ENCODE measurements around the gene ENOX1.

ENOX1 gene

DNA sequence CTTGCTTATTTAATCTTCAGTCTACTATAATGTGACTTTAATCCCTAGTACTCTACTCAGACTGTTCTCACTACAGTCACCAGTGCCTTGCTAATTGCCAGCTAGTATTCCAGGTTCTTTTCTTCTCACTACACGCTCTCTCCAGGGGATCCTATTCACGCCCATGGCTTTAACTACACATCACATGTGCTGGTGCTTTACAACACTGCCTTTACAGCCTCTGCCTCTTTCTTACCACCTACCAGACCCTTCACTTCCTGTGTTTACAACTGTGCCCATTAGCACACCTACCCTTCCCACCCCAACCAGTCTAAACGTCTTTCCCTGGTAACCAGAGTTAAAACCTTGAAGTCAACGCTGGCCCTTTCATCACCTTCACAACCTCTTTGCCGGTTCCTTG, 513.9 kb downstream of the ENOX1 start:
- Histone ChIP-seq H3K18ac (ENCODE audit: low read depth in 1 of 2, low read length in 2 of 2) (peak overlapping the region; percentile 17 to 25), H3K27me3 (ENCODE audit: control insufficient read depth in 1 of 2, insufficient read depth in 1 of 2, low read length in 2 of 2) (no peaks in the 10 kb centered on the region), H4K91ac (ENCODE audit: low read length) (no peak overlapping the region), H4K8ac (ENCODE audit: low read length) (no peak overlapping the region), H3K4me2 (ENCODE audit: low read length, poor library complexity, severe bottlenecking) (no peak overlapping the region), H2BK12ac (ENCODE audit: low read length in 2 of 2) (peak overlapping the region; percentile 49 to 51), H2BK15ac (ENCODE audit: low read depth, poor library complexity, severe bottlenecking) (no peak overlapping the region), H3K27ac (ENCODE audit: low read length, poor library complexity, severe bottlenecking) (peak overlapping the region; percentile 24), H3K9me3 (ENCODE audit: control insufficient read depth, low read length) (no peaks in the 10 kb centered on the region), H3K4me3 (ENCODE audit: insufficient read depth in 1 of 2, low read depth in 1 of 2, low read length in 2 of 2) (no peak overlapping the region), H2BK120ac (ENCODE audit: low read depth, low read length) (no peak overlapping the region), H3K14ac (ENCODE audit: low read length in 2 of 2) (no peak overlapping the region), H3K4me1 (ENCODE audit: control insufficient read depth, insufficient read depth, low read depth, low read length) (peaks cover 11% of the 10 kb centered on the region), H2AK5ac (ENCODE audit: low read length, severe bottlenecking) (peak overlapping the region; percentile 49), H2AFZ (ENCODE audit: low read depth, low read length) (no peak overlapping the region), H3K79me1 (replicated peaks; ENCODE audit: low read length, poor library complexity, severe bottlenecking) (no peaks in the 10 kb centered on the region), H3K4ac (ENCODE audit: low read depth in 1 of 2, low read length in 2 of 2) (peak overlapping the region in 1 of 2 experiments; percentile 6), H3K9ac (ENCODE audit: low read length) (no peak overlapping the region), H3K23ac (ENCODE audit: low read length in 2 of 2) (no peak overlapping the region), H2BK5ac (ENCODE audit: low read depth, low read length, poor library complexity, severe bottlenecking) (no peak overlapping the region), H3K36me3 (ENCODE audit: control insufficient read depth in 1 of 2, insufficient read depth in 2 of 2, low read depth in 1 of 2, low read length in 2 of 2) (no peaks in the 10 kb centered on the region)
- 55% methylated on average over 5 of the region's 5 CpGs for WGBS
- no peak for DNase-seq

DNA sequence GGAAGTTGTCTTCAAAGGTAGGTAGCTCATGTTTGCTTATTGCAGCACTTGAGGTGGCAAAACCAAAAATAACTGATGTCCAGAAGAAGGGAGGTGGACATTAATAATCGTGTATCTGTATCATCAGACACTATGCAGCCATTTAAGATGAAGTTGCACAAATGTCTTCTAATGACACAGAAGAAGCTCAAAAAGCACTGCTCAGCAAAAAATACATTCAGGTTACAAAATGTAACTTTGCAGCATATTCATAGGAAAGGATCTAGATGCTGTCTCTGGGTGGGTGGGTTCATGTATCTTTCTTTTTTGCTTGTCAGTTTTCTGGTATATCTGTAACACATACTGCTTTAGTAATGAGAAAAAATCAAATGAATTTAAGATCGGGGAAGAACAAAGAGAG, 515.6 kb downstream of the ENOX1 start:
- H2BK12ac ChIP-seq (ENCODE audit: low read length in 2 of 2): no peak overlapping the region
- no peaks in the 10 kb centered on the region for H3K9me3 ChIP-seq (ENCODE audit: control insufficient read depth, low read length)
- no peak overlapping the region for H2BK15ac ChIP-seq (ENCODE audit: low read depth, poor library complexity, severe bottlenecking)
- H2BK5ac ChIP-seq (ENCODE audit: low read depth, low read length, poor library complexity, severe bottlenecking): no peak overlapping the region
- no peaks in the 10 kb centered on the region for H3K27me3 ChIP-seq (ENCODE audit: control insufficient read depth in 1 of 2, insufficient read depth in 1 of 2, low read length in 2 of 2)
- no peak overlapping the region for H3K18ac ChIP-seq (ENCODE audit: low read depth in 1 of 2, low read length in 2 of 2)
- no peak overlapping the region for H3K14ac ChIP-seq (ENCODE audit: low read length in 2 of 2)
- H3K27ac ChIP-seq (ENCODE audit: low read length, poor library complexity, severe bottlenecking): no peak overlapping the region
- H3K79me1 ChIP-seq (replicated peaks; ENCODE audit: low read length, poor library complexity, severe bottlenecking): no peaks in the 10 kb centered on the region
- no peak overlapping the region for H2AK5ac ChIP-seq (ENCODE audit: low read length, severe bottlenecking)
- no peak overlapping the region for H2AFZ ChIP-seq (ENCODE audit: low read depth, low read length)
- H4K8ac ChIP-seq (ENCODE audit: low read length): no peak overlapping the region
- H3K4ac ChIP-seq (ENCODE audit: low read depth in 1 of 2, low read length in 2 of 2): no peak overlapping the region
- no peak overlapping the region for H3K4me2 ChIP-seq (ENCODE audit: low read length, poor library complexity, severe bottlenecking)
- no peak for DNase-seq
- no peak overlapping the region for H3K23ac ChIP-seq (ENCODE audit: low read length in 2 of 2)
- peaks cover 13% of the 10 kb centered on the region for H3K4me1 ChIP-seq (ENCODE audit: control insufficient read depth, insufficient read depth, low read depth, low read length)
- H3K36me3 ChIP-seq (ENCODE audit: control insufficient read depth in 1 of 2, insufficient read depth in 2 of 2, low read depth in 1 of 2, low read length in 2 of 2): peaks cover 0 to 4% of the 10 kb centered on the region in 2 experiments
- no peak overlapping the region for H3K9ac ChIP-seq (ENCODE audit: low read length)
- H3K4me3 ChIP-seq (ENCODE audit: insufficient read depth in 1 of 2, low read depth in 1 of 2, low read length in 2 of 2): no peak overlapping the region
- H4K91ac ChIP-seq (ENCODE audit: low read length): no peak overlapping the region
- 83% methylated on average over 1 of the region's 2 CpGs for WGBS
- H2BK120ac ChIP-seq (ENCODE audit: low read depth, low read length): no peak overlapping the region

DNA sequence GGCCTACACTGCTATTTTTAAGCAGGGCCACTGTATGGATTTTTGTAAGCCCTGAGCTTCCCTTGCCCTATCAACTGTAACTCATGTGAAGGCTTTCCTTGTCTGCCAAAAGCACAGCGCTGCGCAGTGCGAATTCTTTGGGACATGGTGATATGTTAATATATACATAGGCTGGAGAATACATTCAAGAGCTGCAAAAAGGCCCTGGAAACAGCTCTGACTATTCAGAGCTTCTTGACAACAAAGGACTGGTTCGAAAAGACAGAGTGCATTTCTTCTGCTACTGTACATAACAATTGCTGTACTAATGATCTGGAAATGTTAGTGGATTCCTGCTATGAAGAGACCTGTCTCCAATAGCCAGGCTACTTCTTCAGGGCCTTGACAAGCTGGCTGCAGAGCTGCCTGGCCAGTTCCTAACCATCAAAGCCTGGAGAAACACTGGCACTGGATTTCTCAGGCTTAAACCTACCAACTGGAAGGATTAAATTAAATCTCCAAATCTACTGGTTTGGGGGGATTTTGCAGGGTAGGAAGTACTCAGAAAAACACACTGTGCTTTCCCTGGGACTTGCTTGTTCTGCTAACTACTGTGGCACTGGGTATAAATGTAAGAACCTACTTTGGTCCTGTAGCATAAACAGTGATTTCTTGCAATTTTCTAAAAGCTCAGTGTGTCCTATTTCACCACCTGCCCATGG, 516.5 kb downstream of the ENOX1 start:
- peak overlapping the region in 1 of 2 experiments; percentile 67 for H3K18ac ChIP-seq (ENCODE audit: low read depth in 1 of 2, low read length in 2 of 2)
- no peaks in the 10 kb centered on the region for H3K9me3 ChIP-seq (ENCODE audit: control insufficient read depth, low read length)
- peak overlapping the region; percentile 2 for H2AFZ ChIP-seq (ENCODE audit: low read depth, low read length)
- no peaks in the 10 kb centered on the region for H3K79me1 ChIP-seq (replicated peaks; ENCODE audit: low read length, poor library complexity, severe bottlenecking)
- H3K27ac ChIP-seq (ENCODE audit: low read length, poor library complexity, severe bottlenecking): peak overlapping the region; percentile 23
- no peaks in the 10 kb centered on the region for H3K27me3 ChIP-seq (ENCODE audit: control insufficient read depth in 1 of 2, insufficient read depth in 1 of 2, low read length in 2 of 2)
- no peak overlapping the region for H4K8ac ChIP-seq (ENCODE audit: low read length)
- H4K91ac ChIP-seq (ENCODE audit: low read length): no peak overlapping the region
- H3K4me2 ChIP-seq (ENCODE audit: low read length, poor library complexity, severe bottlenecking): no peak overlapping the region
- peak overlapping the region; percentile 39 for H2BK5ac ChIP-seq (ENCODE audit: low read depth, low read length, poor library complexity, severe bottlenecking)
- 81% methylated on average over 4 of the region's 4 CpGs for WGBS
- peak; percentile 37 for DNase-seq
- H2BK12ac ChIP-seq (ENCODE audit: low read length in 2 of 2): peak overlapping the region in 1 of 2 experiments; percentile 20
- peak overlapping the region; percentile 66 for H2BK120ac ChIP-seq (ENCODE audit: low read depth, low read length)
- no peak overlapping the region for H3K14ac ChIP-seq (ENCODE audit: low read length in 2 of 2)
- H3K9ac ChIP-seq (ENCODE audit: low read length): peak overlapping the region; percentile 52
- H3K36me3 ChIP-seq (ENCODE audit: control insufficient read depth in 1 of 2, insufficient read depth in 2 of 2, low read depth in 1 of 2, low read length in 2 of 2): peaks cover 0 to 4% of the 10 kb centered on the region in 2 experiments
- H2AK5ac ChIP-seq (ENCODE audit: low read length, severe bottlenecking): peak overlapping the region; percentile 31
- no peak overlapping the region for H2BK15ac ChIP-seq (ENCODE audit: low read depth, poor library complexity, severe bottlenecking)
- H3K4me3 ChIP-seq (ENCODE audit: insufficient read depth in 1 of 2, low read depth in 1 of 2, low read length in 2 of 2): no peak overlapping the region
- H3K4ac ChIP-seq (ENCODE audit: low read depth in 1 of 2, low read length in 2 of 2): peak overlapping the region in 1 of 2 experiments; percentile 42
- H3K23ac ChIP-seq (ENCODE audit: low read length in 2 of 2): no peak overlapping the region
- peaks cover 13% of the 10 kb centered on the region for H3K4me1 ChIP-seq (ENCODE audit: control insufficient read depth, insufficient read depth, low read depth, low read length)

DNA sequence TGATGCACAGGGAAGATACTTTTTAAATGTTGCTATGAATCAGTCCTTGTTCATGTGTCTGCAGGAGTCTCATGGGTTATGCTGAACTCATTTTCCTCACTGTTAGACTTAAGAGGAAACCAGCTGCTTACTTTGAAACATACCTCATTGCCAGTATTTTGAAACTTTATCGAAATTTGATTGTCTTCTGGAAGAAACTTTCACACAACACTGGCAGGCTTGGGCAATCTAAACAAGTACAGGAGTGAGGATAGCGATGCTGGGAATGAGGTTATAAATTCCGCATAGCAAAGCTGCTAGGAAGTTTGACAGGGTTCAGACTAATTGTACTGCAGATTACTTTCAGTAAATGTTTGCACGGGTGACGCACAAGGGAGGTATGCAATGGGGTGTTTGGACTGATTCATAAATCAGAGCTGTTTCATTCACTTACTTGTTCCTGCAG, 517.7 kb downstream of the ENOX1 start:
- Histone ChIP-seq H4K8ac (ENCODE audit: low read length) (no peak overlapping the region), H3K27ac (ENCODE audit: low read length, poor library complexity, severe bottlenecking) (peak overlapping the region; percentile 94), H3K4me2 (ENCODE audit: low read length, poor library complexity, severe bottlenecking) (no peak overlapping the region), H3K4me1 (ENCODE audit: control insufficient read depth, insufficient read depth, low read depth, low read length) (peaks cover 13% of the 10 kb centered on the region), H3K36me3 (ENCODE audit: control insufficient read depth in 1 of 2, insufficient read depth in 2 of 2, low read depth in 1 of 2, low read length in 2 of 2) (peaks cover 0 to 10% of the 10 kb centered on the region in 2 experiments), H2BK15ac (ENCODE audit: low read depth, poor library complexity, severe bottlenecking) (no peak overlapping the region), H2BK12ac (ENCODE audit: low read length in 2 of 2) (no peak overlapping the region), H3K79me1 (replicated peaks; ENCODE audit: low read length, poor library complexity, severe bottlenecking) (no peaks in the 10 kb centered on the region), H2AK5ac (ENCODE audit: low read length, severe bottlenecking) (no peak overlapping the region), H2AFZ (ENCODE audit: low read depth, low read length) (no peak overlapping the region), H3K4ac (ENCODE audit: low read depth in 1 of 2, low read length in 2 of 2) (no peak overlapping the region), H3K18ac (ENCODE audit: low read depth in 1 of 2, low read length in 2 of 2) (peak overlapping the region in 1 of 2 experiments; percentile 86), H2BK5ac (ENCODE audit: low read depth, low read length, poor library complexity, severe bottlenecking) (peak overlapping the region; percentile 79), H3K14ac (ENCODE audit: low read length in 2 of 2) (no peak overlapping the region), H3K23ac (ENCODE audit: low read length in 2 of 2) (no peak overlapping the region), H2BK120ac (ENCODE audit: low read depth, low read length) (no peak overlapping the region), H3K9ac (ENCODE audit: low read length) (peak overlapping the region; percentile 52), H4K91ac (ENCODE audit: low read length) (no peak overlapping the region), H3K4me3 (ENCODE audit: insufficient read depth in 1 of 2, low read depth in 1 of 2, low read length in 2 of 2) (peak overlapping the region in 1 of 2 experiments; percentile 40), H3K9me3 (ENCODE audit: control insufficient read depth, low read length) (no peaks in the 10 kb centered on the region), H3K27me3 (ENCODE audit: control insufficient read depth in 1 of 2, insufficient read depth in 1 of 2, low read length in 2 of 2) (no peaks in the 10 kb centered on the region)
- peak; percentile 94 for DNase-seq
- WGBS: 0% methylated on average over 5 of the region's 5 CpGs

Measured in mesenchymal stem cell (in vitro differentiated cells and primary cell).